WERI-Rb-1 (cell line): Measurements from ENCODE around the gene PRR15L.

ENCODE experiments used
- DNase-seq: peaks from one replicate; pipeline ENCODE4 v3.0.0-alpha.2; 2020
- H3K27ac ChIP-seq: fragments of 250-450 bp; sonication (Bioruptor Pico); 2 replicates; pipeline ENCODE4 v1.5.1; 2020; ENCODE audit warnings: mild to moderate bottlenecking, moderate library complexity
- H3K27me3 ChIP-seq: fragments of 250-450 bp; sonication (Bioruptor Pico); 2 replicates; pipeline ENCODE4 v1.5.1; 2021; ENCODE audit warnings: mild to moderate bottlenecking, low read depth, moderate library complexity; ENCODE audit not compliant: insufficient read depth, severe bottlenecking
- H3K36me3 ChIP-seq: fragments of 250-450 bp; sonication (Bioruptor Pico); 2 replicates; pipeline ENCODE4 v1.5.1; 2020; ENCODE audit warnings: mild to moderate bottlenecking, moderate library complexity
- H3K4me3 ChIP-seq: 2 replicates; pipeline ENCODE4 v1.5.1; 2011; ENCODE audit warnings: low read depth, mild to moderate bottlenecking, control low read depth, low read length
- H3K9me3 ChIP-seq: fragments of 250-450 bp; sonication (Bioruptor Pico); 2 replicates; pipeline ENCODE4 v1.5.1; 2021; ENCODE audit warnings: mild to moderate bottlenecking, moderate library complexity; ENCODE audit not compliant: severe bottlenecking
- CTCF ChIP-seq: IDR thresholded peaks from 2 replicates; pipeline ENCODE4 v1.5.1; 2011; ENCODE audit warnings: low read depth, mild to moderate bottlenecking, control low read depth, inconsistent platforms, low read length

The PRR15L gene

GRCh38 chr17:47916489-47917208, 41.0 kb downstream of the PRR15L start:
- no peak for TF ChIP-seq CTCF
- no peaks in the 10 kb centered on the region for H3K9me3 ChIP-seq
- H3K36me3 ChIP-seq, result peaks cover 16% of the 10 kb centered on the region
- DNase-seq, result no peak
- H3K27ac ChIP-seq, result no peak overlapping the region
- H3K27me3 ChIP-seq, result no peaks in the 10 kb centered on the region
- H3K4me3 ChIP-seq, result no peak overlapping the region

- H3K27me3 ChIP-seq, result no peaks in the 10 kb centered on the region
- no peak for TF ChIP-seq CTCF
- H3K4me3 ChIP-seq, result no peak overlapping the region
- H3K9me3 ChIP-seq, result no peaks in the 10 kb centered on the region
- H3K36me3 ChIP-seq, result peaks cover 13% of the 10 kb centered on the region
- no peak overlapping the region for H3K27ac ChIP-seq
- DNase-seq, result no peak
Measured at GRCh38 chr17:47915776-47916398, 41.8 kb downstream of the PRR15L start.

GRCh38 chr17:47914306-47914948, 43.3 kb downstream of the PRR15L start:
- Histone ChIP-seq H3K36me3 (peaks cover 15% of the 10 kb centered on the region), H3K4me3 (no peak overlapping the region), H3K27me3 (no peaks in the 10 kb centered on the region), H3K27ac (peak overlapping the region; percentile 57), H3K9me3 (no peaks in the 10 kb centered on the region)
- DNase-seq, result peak; percentile 51
- 0 out of 2 replicates have a peak, but pooled peaks have one; percentile 2 for TF ChIP-seq CTCF

GRCh38 chr17:47913050-47913449, 44.6 kb downstream of the PRR15L start:
- no peak for TF ChIP-seq CTCF
- DNase-seq, result no peak
- Histone ChIP-seq H3K4me3 (no peak overlapping the region), H3K27ac (no peak overlapping the region), H3K9me3 (no peaks in the 10 kb centered on the region), H3K27me3 (no peaks in the 10 kb centered on the region), H3K36me3 (peaks cover 15% of the 10 kb centered on the region)

- no peak overlapping the region for H3K4me3 ChIP-seq
- TF ChIP-seq CTCF, result no peak
- H3K9me3 ChIP-seq, result no peaks in the 10 kb centered on the region
- no peak overlapping the region for H3K27ac ChIP-seq
- peaks cover 2% of the 10 kb centered on the region; the same call in 1 of the 2 replicates for H3K36me3 ChIP-seq
- H3K27me3 ChIP-seq, result no peaks in the 10 kb centered on the region
- no peak for DNase-seq
Measured at GRCh38 chr17:47907932-47908562, 49.6 kb downstream of the PRR15L start.
